Heart left ventricle (tissue), 16 donors: ENCODE measurements around the gene ACAP1. TPM values are rescaled to one million over a fixed set of nuclear protein-coding genes. Genes with fewer than 3 reads are reported as not detected.

Source experiments
- ATAC-seq, 4 donors: fragments of 200-7000 bp; cut with Tn5 transposase; one replicate each; pipeline ENCODE4 v1.9.1; 2020 to 2022; ENCODE audit warnings: moderate library complexity in 4 of 4, mild to moderate bottlenecking in 3 of 4, moderate number of reproducible peaks in 1 of 4
- DNase-seq, 5 donors: peaks; one replicate each; pipeline ENCODE4 v3.0.0-alpha.2; 2020
- H3K27ac ChIP-seq, 12 donors: fragments of 200-600 bp; sonication (generic) in 4 of 12; one replicate each; pipeline versions ENCODE4 v1.5.0 to v1.8.0; 2016 to 2022; ENCODE audit warnings: mild to moderate bottlenecking in 2 of 12
- H3K27me3 ChIP-seq, 9 donors: fragments of 200-600 bp; sonication (generic) in 2 of 9; one replicate each; pipeline versions ENCODE4 v1.5.1 to v1.8.0; 2016 to 2022; ENCODE audit warnings: mild to moderate bottlenecking in 3 of 9
- H3K36me3 ChIP-seq, 9 donors: fragments of 200-600 bp; sonication (generic) in 2 of 9; one replicate each; pipeline versions ENCODE4 v1.5.0 to v1.8.0; 2018 to 2022; ENCODE audit warnings: mild to moderate bottlenecking in 2 of 9
- H3K4me1 ChIP-seq, 12 donors: fragments of 200-600 bp; sonication (generic) in 4 of 12; one replicate each; pipeline versions ENCODE4 v1.5.0 to v1.8.0; 2016 to 2022; ENCODE audit warnings: mild to moderate bottlenecking in 3 of 12
- H3K4me3 ChIP-seq, 12 donors: fragments of 200-600 bp; sonication (generic) in 4 of 12; one replicate each; pipeline versions ENCODE4 v1.5.0 to v1.8.0; 2017 to 2022; ENCODE audit warnings: mild to moderate bottlenecking in 9 of 12, moderate library complexity in 4 of 12
- H3K9me3 ChIP-seq, 12 donors: fragments of 200-600 bp; sonication (generic) in 4 of 12; one replicate each; pipeline versions ENCODE4 v1.5.0 to v1.8.0; 2016 to 2022; ENCODE audit warnings: mild to moderate bottlenecking in 1 of 12
- POLR2A ChIP-seq, 2 donors: fragments of 450-650 bp; IDR thresholded peaks; one replicate each; pipeline ENCODE4 v1.6.1; 2017; ENCODE audit warnings: antibody characterized with exemption in 2 of 2, mild to moderate bottlenecking in 2 of 2, moderate library complexity in 2 of 2
- WGBS, 4 donors: extraction: QIAGEN DNeasy Blood & Tissue Kit in 2 of 4; methylation state at CpG; one replicate each; pipeline versions ENCODE4 v1.1.5 to v1.1.7; 2013 to 2018; 5-methylcytosine and 5-hydroxymethylcytosine counted together
- intact Hi-C, 10 donors: fragments of 100-400 bp; cut with DNase I; formaldehyde crosslinking; loops; one replicate each; pipeline versions ENCODE4 v1.11.1 to v1.14.2; 2022
- polyA plus RNA-seq, 2 donors: library from polyadenylated mRNA; stranded (reverse); fragments of 200-250 nt; gene quantifications; one replicate each; pipeline ENCODE4 v1.2.3, GENCODE V29; 2013
- total RNA-seq, 9 donors: library from RNA; depleted of rRNA in 2 of 9; stranded (reverse); fragments of >200 nt in 2 of 9; fragmentation: NEBNext Ultra II Directional in 3 of 9; extraction: Animal tissue kit (Norgen Biotek cat#: 25700) in 3 of 9; gene quantifications; one replicate each; pipeline versions ENCODE4 v1.1.0 to v1.2.4, GENCODE V29; 2016 to 2023
- TF ChIP-seq, protein P1 (sequence below), 12 donors: fragments of 200-600 bp; sonication (generic) in 4 of 12; IDR thresholded peaks; one replicate each; pipeline versions ENCODE4 v1.5.0 to v1.8.0; 2018 to 2022; ENCODE audit warnings: antibody characterized with exemption in 12 of 12, mild to moderate bottlenecking in 5 of 12
- donor health status: ischemic (EF 13 %, LVEDD 7.1; RV severe dilation, severe dysfunction).
- donor health status: healthy with polysubstance abuse.
- donor health status: DM: no; HTN: yes; CAD: no.
- donor health status: DM: no; HTN: no; CAD: no.
- donor health status: ischemic (EF 25% LVEDD 6.9; RV normal size, moderate dysfunction).
- donor health status: ischemic (EF 25% LVEDD 5.7; RV mildly dilated, moderate dysfunction).
- donor health status: healthy.
- donor health status: DM: yes; HTN: yes; CAD: no.
- donor health status: ischemic (EF 35%, LVEDD 5.7; RV mildly dilated, moderate dysfunction).
- donor health status: nonischemic (EF 11% LVEDD 7.7; RV severe dilation, severe dysfunction).
- donor health status: DM: yes; HTN: yes; CAD: no.
- donor health status: PGD.
- donor health status: ischemic (EF 29% LVEDD 5.4; RV normal size, mild dysfunction).
- donor health status: nonischemic (EF 23%, LVEDD 6.1; RV moderate dilation, normal function).

The ACAP1 gene
- total and polyA plus RNA-seq, 11 donors, result 0.88 to 24.2 (median 9.0) TPM

DNA sequence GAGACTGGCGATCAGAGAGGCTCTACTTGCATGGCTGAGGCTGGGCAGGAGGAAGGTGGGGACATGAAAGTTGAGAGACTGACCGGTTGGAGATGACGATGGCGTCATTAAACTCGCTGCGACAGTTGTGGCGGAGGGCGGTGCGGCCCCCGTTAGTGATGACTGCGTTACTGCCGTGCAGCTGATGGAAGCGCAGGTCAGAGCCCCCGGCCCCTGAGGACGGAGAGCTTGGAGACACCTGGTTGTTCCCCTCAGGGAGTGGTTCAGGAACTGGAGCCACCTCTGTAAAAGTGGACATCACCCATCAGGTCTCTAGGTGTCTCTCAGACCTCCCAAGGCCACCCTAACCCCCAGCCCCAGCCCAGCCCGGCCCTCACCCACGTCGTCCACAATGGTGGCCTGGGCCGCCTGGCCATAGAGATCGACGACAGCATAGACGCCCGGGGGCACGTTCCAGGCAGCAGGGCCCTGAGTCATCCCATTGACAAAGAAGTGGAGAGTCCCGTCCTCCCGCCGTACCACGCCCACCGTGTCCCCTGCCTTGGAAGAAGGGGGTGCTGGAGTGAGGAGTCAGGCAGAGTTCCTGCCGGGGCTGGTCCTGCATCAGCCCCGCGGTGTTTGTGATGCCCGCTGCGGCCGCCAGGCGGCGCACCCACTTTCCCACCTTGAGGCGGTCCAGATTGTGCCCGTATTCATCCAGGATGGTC lies 12.4 kb upstream of the ACAP1 start:
- ATAC-seq, result peak in 2 of 4 donors; percentile 22 to 40
- H3K27me3 ChIP-seq, result no peaks in the 10 kb centered on the region
- H3K9me3 ChIP-seq, result no peaks in the 10 kb centered on the region
- WGBS, 4 donors, result 64 to 70% (median 67%) methylated on average over 33 to 39 of the region's 39 CpGs
- H3K27ac ChIP-seq, result no peak overlapping the region
- H3K4me3 ChIP-seq, result no peak overlapping the region
- peak in 3 of 5 donors; percentile 52 to 77 (median 61) for DNase-seq
- peaks cover 0 to 17% (median 9%) of the 10 kb centered on the region in 12 donors for H3K4me1 ChIP-seq
- intact Hi-C loops, result no loop called here
- TF ChIP-seq, protein P1, sequence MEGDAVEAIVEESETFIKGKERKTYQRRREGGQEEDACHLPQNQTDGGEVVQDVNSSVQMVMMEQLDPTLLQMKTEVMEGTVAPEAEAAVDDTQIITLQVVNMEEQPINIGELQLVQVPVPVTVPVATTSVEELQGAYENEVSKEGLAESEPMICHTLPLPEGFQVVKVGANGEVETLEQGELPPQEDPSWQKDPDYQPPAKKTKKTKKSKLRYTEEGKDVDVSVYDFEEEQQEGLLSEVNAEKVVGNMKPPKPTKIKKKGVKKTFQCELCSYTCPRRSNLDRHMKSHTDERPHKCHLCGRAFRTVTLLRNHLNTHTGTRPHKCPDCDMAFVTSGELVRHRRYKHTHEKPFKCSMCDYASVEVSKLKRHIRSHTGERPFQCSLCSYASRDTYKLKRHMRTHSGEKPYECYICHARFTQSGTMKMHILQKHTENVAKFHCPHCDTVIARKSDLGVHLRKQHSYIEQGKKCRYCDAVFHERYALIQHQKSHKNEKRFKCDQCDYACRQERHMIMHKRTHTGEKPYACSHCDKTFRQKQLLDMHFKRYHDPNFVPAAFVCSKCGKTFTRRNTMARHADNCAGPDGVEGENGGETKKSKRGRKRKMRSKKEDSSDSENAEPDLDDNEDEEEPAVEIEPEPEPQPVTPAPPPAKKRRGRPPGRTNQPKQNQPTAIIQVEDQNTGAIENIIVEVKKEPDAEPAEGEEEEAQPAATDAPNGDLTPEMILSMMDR (IDR thresholded peaks at IDR 0.05), result peak; percentile 54 to 80 (median 72)
- no peak for TF ChIP-seq POLR2A (IDR thresholded peaks at IDR 0.05)
- peaks cover 0 to 79% (median 70%) of the 10 kb centered on the region in 9 donors for H3K36me3 ChIP-seq

DNA sequence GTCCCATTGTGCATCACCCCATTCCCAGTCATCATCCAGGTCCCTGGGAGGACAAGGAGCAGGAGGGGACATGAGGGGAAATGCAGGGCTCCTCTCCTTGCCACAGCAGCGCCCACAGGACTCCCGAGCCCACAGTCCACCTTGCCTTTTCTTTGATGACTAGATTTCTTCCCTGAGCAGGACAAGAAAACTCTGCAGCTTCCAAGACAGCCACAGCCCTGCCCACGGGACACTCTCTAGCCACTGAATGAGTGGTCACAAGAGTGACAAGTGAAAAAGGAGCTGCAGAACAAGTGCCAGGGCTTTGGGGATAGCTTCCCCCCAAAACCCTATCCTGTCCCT lies 11.9 kb upstream of the ACAP1 start:
- H3K36me3 ChIP-seq, result peaks cover 0 to 74% (median 67%) of the 10 kb centered on the region in 9 donors
- no peak for ATAC-seq
- TF ChIP-seq, protein P1 (IDR thresholded peaks at IDR 0.05), result peak in 2 of 12 donors; percentile 4 to 18
- TF ChIP-seq POLR2A (IDR thresholded peaks at IDR 0.05), result no peak
- no peak for DNase-seq
- WGBS, 4 donors, result 88 to 90% (median 89%) methylated on average over 3 of the region's 3 CpGs; no CpG with 5 or more reads in 1 of the 4 donors
- no peaks in the 10 kb centered on the region for H3K9me3 ChIP-seq
- H3K4me1 ChIP-seq, result peaks cover 0 to 17% (median 9%) of the 10 kb centered on the region in 12 donors
- no peak overlapping the region for H3K4me3 ChIP-seq
- intact Hi-C loops, result no loop called here
- H3K27ac ChIP-seq, result no peak overlapping the region
- no peaks in the 10 kb centered on the region for H3K27me3 ChIP-seq

DNA sequence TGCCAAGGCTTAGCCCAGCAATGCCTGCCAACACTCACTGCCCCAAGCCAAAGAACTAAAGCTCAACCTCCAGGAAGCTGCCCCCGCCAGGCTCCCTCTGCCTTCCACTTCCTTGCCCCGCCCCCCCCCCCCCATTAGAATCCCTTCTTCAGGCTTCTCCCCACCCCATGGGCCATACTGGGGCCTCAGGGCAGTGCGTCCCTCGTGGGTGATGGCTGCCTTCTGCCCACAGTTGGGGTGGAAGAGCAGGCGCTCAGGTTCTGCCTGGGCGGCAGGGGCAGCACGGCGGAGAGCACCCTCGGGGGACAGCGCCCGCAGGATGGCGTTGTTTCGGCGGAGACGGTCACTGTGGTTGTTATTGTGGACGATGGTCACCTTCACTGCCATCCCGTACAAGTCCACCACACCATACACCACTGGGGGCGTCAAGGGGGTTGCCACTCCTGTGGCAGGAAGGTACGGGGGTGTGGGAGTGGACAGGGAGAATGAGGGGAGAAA lies 11.2 kb upstream of the ACAP1 start:
- Histone ChIP-seq H3K27me3 (no peaks in the 10 kb centered on the region), H3K4me1 (peaks cover 0 to 17% (median 10%) of the 10 kb centered on the region in 12 donors), H3K27ac (no peak overlapping the region), H3K36me3 (peaks cover 0 to 68% (median 64%) of the 10 kb centered on the region in 9 donors), H3K9me3 (no peaks in the 10 kb centered on the region), H3K4me3 (no peak overlapping the region)
- 92 to 96% (median 93%) methylated on average over 18 to 19 of the region's 19 CpGs for WGBS, 4 donors
- TF ChIP-seq, protein P1 (IDR thresholded peaks at IDR 0.05), result no peak
- no peak for TF ChIP-seq POLR2A (IDR thresholded peaks at IDR 0.05)
- ATAC-seq (no peak), DNase-seq (no peak)
- intact Hi-C loops, result no loop called here

DNA sequence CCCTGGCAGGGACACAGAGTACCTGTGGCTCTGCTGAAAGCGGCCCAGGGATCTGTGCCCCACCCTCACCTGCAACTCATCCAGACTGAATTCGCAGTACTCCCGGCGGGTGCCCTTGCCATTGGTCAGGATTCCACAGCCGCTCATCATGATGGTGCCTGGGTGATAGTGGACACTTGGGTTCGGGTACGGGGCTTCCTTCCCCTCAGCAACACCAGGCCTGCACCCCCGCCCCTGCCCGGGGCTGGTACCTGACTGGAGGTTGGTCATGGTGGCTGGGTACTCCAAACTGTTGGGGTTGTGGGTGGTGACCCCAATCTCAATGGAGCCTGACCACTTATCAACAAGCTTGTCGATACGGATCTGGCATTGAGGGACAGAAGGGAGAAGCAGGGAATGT lies 10.1 kb upstream of the ACAP1 start:
- Histone ChIP-seq H3K27me3 (no peaks in the 10 kb centered on the region), H3K27ac (no peak overlapping the region), H3K4me1 (peaks cover 0 to 24% (median 16%) of the 10 kb centered on the region in 12 donors), H3K4me3 (no peak overlapping the region), H3K36me3 (peaks cover 0 to 57% (median 53%) of the 10 kb centered on the region in 9 donors), H3K9me3 (no peaks in the 10 kb centered on the region)
- ATAC-seq (no peak), DNase-seq (no peak)
- WGBS, 4 donors, result 82 to 91% (median 85%) methylated on average over 5 to 11 of the region's 11 CpGs
- intact Hi-C loops, result no loop called here
- TF ChIP-seq, protein P1 (IDR thresholded peaks at IDR 0.05), result no peak
- no peak for TF ChIP-seq POLR2A (IDR thresholded peaks at IDR 0.05)
